Measurements from ENCODE around the gene CMIP.

The CMIP gene

GRCh38 chr16:81657781-81658180 lies 213.2 kb downstream of the CMIP start:
- H3K27me3 ChIP-seq (replicated peaks; ENCODE audit: control insufficient read depth, insufficient read depth, low read length): no peaks in the 10 kb centered on the region
- H3K4me3 ChIP-seq (replicated peaks; ENCODE audit: low read depth, low read length): no peak overlapping the region
- no peak for TF ChIP-seq CTCF (IDR thresholded peaks at IDR 0.05; ENCODE audit: insufficient read depth, low read length, poor library complexity, severe bottlenecking)
- no peak for DNase-seq (ENCODE audit: extremely low read depth, insufficient read length)
- no peaks in the 10 kb centered on the region; the same call in none of the 2 replicates for H3K36me3 ChIP-seq (ENCODE audit: control insufficient read depth, insufficient read depth, low read length)

GRCh38 chr16:81658373-81658772 lies 213.8 kb downstream of the CMIP start:
- Histone ChIP-seq H3K4me3 (replicated peaks; ENCODE audit: low read depth, low read length) (no peak overlapping the region), H3K27me3 (replicated peaks; ENCODE audit: control insufficient read depth, insufficient read depth, low read length) (no peaks in the 10 kb centered on the region), H3K36me3 (ENCODE audit: control insufficient read depth, insufficient read depth, low read length) (no peaks in the 10 kb centered on the region; the same call in none of the 2 replicates)
- DNase-seq (ENCODE audit: extremely low read depth, insufficient read length): no peak
- TF ChIP-seq CTCF (IDR thresholded peaks at IDR 0.05; ENCODE audit: insufficient read depth, low read length, poor library complexity, severe bottlenecking): no peak

- Histone ChIP-seq H3K27me3 (replicated peaks; ENCODE audit: control insufficient read depth, insufficient read depth, low read length) (no peaks in the 10 kb centered on the region), H3K4me3 (replicated peaks; ENCODE audit: low read depth, low read length) (no peak overlapping the region), H3K36me3 (ENCODE audit: control insufficient read depth, insufficient read depth, low read length) (no peaks in the 10 kb centered on the region; the same call in none of the 2 replicates)
Measured at GRCh38 chr16:81659249-81659648, 214.6 kb downstream of the CMIP start.

GRCh38 chr16:81661082-81661481 lies 216.5 kb downstream of the CMIP start:
- no peak for DNase-seq (ENCODE audit: extremely low read depth, insufficient read length)
- no peaks in the 10 kb centered on the region; the same call in none of the 2 replicates for H3K36me3 ChIP-seq (ENCODE audit: control insufficient read depth, insufficient read depth, low read length)
- TF ChIP-seq CTCF (IDR thresholded peaks at IDR 0.05; ENCODE audit: insufficient read depth, low read length, poor library complexity, severe bottlenecking): no peak
- H3K27me3 ChIP-seq (replicated peaks; ENCODE audit: control insufficient read depth, insufficient read depth, low read length): no peaks in the 10 kb centered on the region
- no peak overlapping the region for H3K4me3 ChIP-seq (replicated peaks; ENCODE audit: low read depth, low read length)

More at GRCh38 chr16:81659249-81659648, 214.6 kb downstream of the CMIP start:
- no peak for TF ChIP-seq CTCF (IDR thresholded peaks at IDR 0.05; ENCODE audit: insufficient read depth, low read length, poor library complexity, severe bottlenecking)
- no peak for DNase-seq (ENCODE audit: extremely low read depth, insufficient read length)

GRCh38 chr16:81664153-81664552 lies 219.5 kb downstream of the CMIP start:
- no peaks in the 10 kb centered on the region for H3K27me3 ChIP-seq (replicated peaks; ENCODE audit: control insufficient read depth, insufficient read depth, low read length)
- no peak for TF ChIP-seq CTCF (IDR thresholded peaks at IDR 0.05; ENCODE audit: insufficient read depth, low read length, poor library complexity, severe bottlenecking)
- peaks cover 2% of the 10 kb centered on the region for H3K36me3 ChIP-seq (ENCODE audit: control insufficient read depth, insufficient read depth, low read length)
- DNase-seq (ENCODE audit: extremely low read depth, insufficient read length): no peak
- H3K4me3 ChIP-seq (replicated peaks; ENCODE audit: low read depth, low read length): no peak overlapping the region

GRCh38 chr16:81665588-81665987 lies 221.0 kb downstream of the CMIP start:
- TF ChIP-seq CTCF (IDR thresholded peaks at IDR 0.05; ENCODE audit: insufficient read depth, low read length, poor library complexity, severe bottlenecking): no peak
- peaks cover 2% of the 10 kb centered on the region for H3K36me3 ChIP-seq (ENCODE audit: control insufficient read depth, insufficient read depth, low read length)
- DNase-seq (ENCODE audit: extremely low read depth, insufficient read length): no peak
- H3K4me3 ChIP-seq (replicated peaks; ENCODE audit: low read depth, low read length): no peak overlapping the region
- no peaks in the 10 kb centered on the region for H3K27me3 ChIP-seq (replicated peaks; ENCODE audit: control insufficient read depth, insufficient read depth, low read length)

Data from GM06990 (cell line).